Measurements from ENCODE around the gene SLC13A5. TPM values are rescaled to one million over a fixed set of nuclear protein-coding genes. Genes with fewer than 3 reads are reported as not detected.
A peak's percentile ranks its signal among the peaks of the same experiment; 100 is the strongest.

SLC13A5 gene
- total and polyA plus RNA-seq, 10 of the 15 experiments (the other 5 are each of a cell fraction or from before 2014, with no cell fraction given) = 0.23 TPM; not detected in 9

GRCh38 chr17:6651919-6652452 lies 61.2 kb downstream of the SLC13A5 start (continued):
- TF ChIP-seq REST (IDR thresholded peaks at IDR 0.05; ENCODE audit: low read depth, low read length) (no peak), PKNOX1 (IDR thresholded peaks at IDR 0.05) (peak; percentile 58), ESRRA (IDR thresholded peaks at IDR 0.05; ENCODE audit: low read length) (no peak), BACH1 (IDR thresholded peaks at IDR 0.05; ENCODE audit: borderline replicate concordance) (0 out of 2 replicates have a peak, but pooled peaks have one; percentile 2), CBFB (IDR thresholded peaks at IDR 0.05; ENCODE audit: low read depth) (no peak), IKZF2 (IDR thresholded peaks at IDR 0.05) (0 out of 4 replicates have a peak, but pooled peaks of 1 of the 2 experiments have one; percentile 13), HDAC6 (IDR thresholded peaks at IDR 0.05; ENCODE audit: unreplicated experiment) (no peak), CTCF (IDR thresholded peaks at IDR 0.05 in 2 of 3, conservative IDR thresholded peaks at IDR 0.05 in 1 of 3; ENCODE audit: control insufficient read depth in 2 of 3, extremely low read depth in 1 of 3, insufficient read depth in 1 of 3, low read depth in 3 of 3, low read length in 3 of 3) (no peak), IRF3 (IDR thresholded peaks at IDR 0.05) (no peak), LARP7 (IDR thresholded peaks at IDR 0.05) (peak; percentile 32; the same call in 1 of the 2 replicates), WRNIP1 (IDR thresholded peaks at IDR 0.05; ENCODE audit: borderline replicate concordance, low read depth, low read length) (no peak)
